SK-N-SH treated with all-trans-retinoic acid at 6 μM for 48 hours (cell line): ENCODE measurements around the gene FGF4.

Experiments used
- ARNTL ChIP-seq: fragments of 450-650 bp; formaldehyde crosslinking; IDR thresholded peaks from 2 replicates; pipeline ENCODE4 v1.5.0; 2020; ENCODE audit warnings: low read depth, mild to moderate bottlenecking, moderate library complexity, borderline replicate concordance
- CSDC2 ChIP-seq: fragments of 250-450 bp; sonication (Bioruptor Pico); IDR thresholded peaks from 2 replicates; pipeline ENCODE4 v1.5.0; 2020; ENCODE audit warnings: mild to moderate bottlenecking, moderate library complexity
- ESRRG ChIP-seq: fragments of 250-450 bp; sonication (Bioruptor Pico); IDR thresholded peaks from 2 replicates; pipeline ENCODE4 v1.6.1; 2021; ENCODE audit warnings: mild to moderate bottlenecking
- GLIS3 ChIP-seq: fragments of 250-450 bp; sonication (Bioruptor Pico); IDR thresholded peaks from 2 replicates; pipeline ENCODE4 v1.5.0; 2020; ENCODE audit warnings: mild to moderate bottlenecking, moderate library complexity
- ISL1 ChIP-seq: fragments of 250-450 bp; sonication (Bioruptor Pico); IDR thresholded peaks from 2 replicates; pipeline ENCODE4 v2.1.2; 2022; ENCODE audit warnings: mild to moderate bottlenecking, moderate library complexity
- PATZ1 ChIP-seq: fragments of 250-450 bp; sonication (Bioruptor Pico); IDR thresholded peaks from 2 replicates; pipeline ENCODE4 v1.8.0; 2020; ENCODE audit warnings: mild to moderate bottlenecking, moderate library complexity, borderline replicate concordance
- PPARA ChIP-seq: fragments of 250-450 bp; sonication (Bioruptor Pico); IDR thresholded peaks from 2 replicates; pipeline ENCODE4 v1.5.0; 2020; ENCODE audit warnings: mild to moderate bottlenecking, borderline replicate concordance
- SNAI2 ChIP-seq: fragments of 250-450 bp; sonication (Bioruptor Pico); IDR thresholded peaks from 2 replicates; pipeline ENCODE4 v1.5.0; 2020; ENCODE audit warnings: mild to moderate bottlenecking, moderate library complexity
- TCF4 ChIP-seq: fragments of 250-450 bp; sonication (Bioruptor Pico); IDR thresholded peaks from 2 replicates; pipeline ENCODE4 v1.8.0; 2021; ENCODE audit warnings: mild to moderate bottlenecking, moderate library complexity, borderline replicate concordance
- TOX ChIP-seq: fragments of 250-450 bp; sonication (Bioruptor Pico); IDR thresholded peaks from 2 replicates; pipeline ENCODE4 v1.8.0; 2021; ENCODE audit warnings: mild to moderate bottlenecking, moderate library complexity, borderline replicate concordance
- ZFP30 ChIP-seq: fragments of 450-650 bp; formaldehyde crosslinking; IDR thresholded peaks from 2 replicates; pipeline ENCODE4 v1.5.0; 2022; ENCODE audit warnings: mild to moderate bottlenecking, moderate library complexity
- ZNF70 ChIP-seq: fragments of 450-650 bp; formaldehyde crosslinking; IDR thresholded peaks from 2 replicates; pipeline ENCODE4 v1.5.0; 2020; ENCODE audit warnings: mild to moderate bottlenecking, moderate library complexity
- TF ChIP-seq, protein P1 (sequence below): fragments of 250-450 bp; sonication (Bioruptor Pico); IDR thresholded peaks from 2 replicates; pipeline ENCODE4 v1.5.1; 2020; ENCODE audit warnings: low read depth, mild to moderate bottlenecking, moderate library complexity
- TF ChIP-seq, protein P2 (sequence below): fragments of 250-450 bp; sonication (Bioruptor Pico); IDR thresholded peaks from 2 replicates; pipeline ENCODE4 v1.5.1; 2021; ENCODE audit warnings: mild to moderate bottlenecking, moderate library complexity

DNA sequence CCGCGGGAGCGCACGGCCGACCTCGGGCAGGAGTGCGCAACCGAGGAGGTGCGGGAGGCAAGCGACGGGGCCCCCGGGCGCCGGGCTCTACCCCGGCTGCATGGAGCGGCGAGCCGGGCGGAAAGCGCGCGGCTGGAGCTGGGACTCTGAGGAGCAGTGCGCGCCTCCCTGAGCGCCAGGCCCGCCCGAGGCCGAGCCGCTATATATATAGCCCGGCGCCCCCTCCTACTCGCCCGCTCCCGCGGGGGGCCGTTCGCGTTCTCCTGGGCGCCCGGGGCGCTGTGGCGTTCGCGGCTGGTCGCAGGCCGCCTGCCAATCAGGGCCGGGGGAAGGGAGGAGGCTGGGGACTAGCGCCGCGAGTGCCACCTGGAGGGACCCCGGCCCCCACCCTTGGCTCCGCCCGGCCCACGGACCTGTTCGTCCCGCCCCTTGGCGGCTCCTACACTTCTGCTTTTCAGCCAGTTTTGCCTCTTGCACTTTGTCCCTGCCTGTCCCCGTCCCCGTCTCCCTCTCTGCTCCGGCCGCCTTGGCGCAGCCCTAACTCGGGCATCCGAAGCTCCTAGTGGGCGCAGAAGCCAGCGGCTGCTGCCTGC, at the start of gene FGF4:
- TF ChIP-seq ZNF70: no peak
- no peak for TF ChIP-seq TOX
- TF ChIP-seq TCF4 (CRISPR knock-in tag): no peak
- TF ChIP-seq CSDC2 (CRISPR knock-in tag): no peak
- TF ChIP-seq PATZ1 (CRISPR knock-in tag): no peak
- TF ChIP-seq ARNTL (CRISPR knock-in tag): no peak
- TF ChIP-seq, protein P1, sequence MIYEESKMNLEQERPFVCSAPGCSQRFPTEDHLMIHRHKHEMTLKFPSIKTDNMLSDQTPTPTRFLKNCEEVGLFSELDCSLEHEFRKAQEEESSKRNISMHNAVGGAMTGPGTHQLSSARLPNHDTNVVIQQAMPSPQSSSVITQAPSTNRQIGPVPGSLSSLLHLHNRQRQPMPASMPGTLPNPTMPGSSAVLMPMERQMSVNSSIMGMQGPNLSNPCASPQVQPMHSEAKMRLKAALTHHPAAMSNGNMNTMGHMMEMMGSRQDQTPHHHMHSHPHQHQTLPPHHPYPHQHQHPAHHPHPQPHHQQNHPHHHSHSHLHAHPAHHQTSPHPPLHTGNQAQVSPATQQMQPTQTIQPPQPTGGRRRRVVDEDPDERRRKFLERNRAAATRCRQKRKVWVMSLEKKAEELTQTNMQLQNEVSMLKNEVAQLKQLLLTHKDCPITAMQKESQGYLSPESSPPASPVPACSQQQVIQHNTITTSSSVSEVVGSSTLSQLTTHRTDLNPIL (CRISPR knock-in tag): no peak
- no peak for TF ChIP-seq PPARA (CRISPR knock-in tag)
- no peak for TF ChIP-seq GLIS3 (CRISPR knock-in tag)
- TF ChIP-seq ESRRG (CRISPR knock-in tag): no peak
- TF ChIP-seq, protein P2, sequence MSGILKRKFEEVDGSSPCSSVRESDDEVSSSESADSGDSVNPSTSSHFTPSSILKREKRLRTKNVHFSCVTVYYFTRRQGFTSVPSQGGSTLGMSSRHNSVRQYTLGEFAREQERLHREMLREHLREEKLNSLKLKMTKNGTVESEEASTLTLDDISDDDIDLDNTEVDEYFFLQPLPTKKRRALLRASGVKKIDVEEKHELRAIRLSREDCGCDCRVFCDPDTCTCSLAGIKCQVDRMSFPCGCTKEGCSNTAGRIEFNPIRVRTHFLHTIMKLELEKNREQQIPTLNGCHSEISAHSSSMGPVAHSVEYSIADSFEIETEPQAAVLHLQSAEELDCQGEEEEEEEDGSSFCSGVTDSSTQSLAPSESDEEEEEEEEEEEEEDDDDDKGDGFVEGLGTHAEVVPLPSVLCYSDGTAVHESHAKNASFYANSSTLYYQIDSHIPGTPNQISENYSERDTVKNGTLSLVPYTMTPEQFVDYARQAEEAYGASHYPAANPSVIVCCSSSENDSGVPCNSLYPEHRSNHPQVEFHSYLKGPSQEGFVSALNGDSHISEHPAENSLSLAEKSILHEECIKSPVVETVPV: no peak
- no peak for TF ChIP-seq ZFP30
- TF ChIP-seq ISL1 (CRISPR knock-in tag): no peak
- no peak for TF ChIP-seq SNAI2 (CRISPR knock-in tag)
